AG10803 (cell line): Measurements from ENCODE around the gene B3GAT3.

Source experiments
- DNase-seq: peaks from one replicate; pipeline ENCODE4 v3.0.0; 2010; ENCODE audit warnings: low read depth
- H3K4me3 ChIP-seq: 2 replicates; pipeline ENCODE4 v1.5.1; 2011; ENCODE audit warnings: mild to moderate bottlenecking, low read length, control low read depth
- CTCF ChIP-seq: conservative IDR thresholded peaks from 2 replicates; pipeline ENCODE4 v1.5.1; 2011; ENCODE audit warnings: mild to moderate bottlenecking, low read length, control low read depth, inconsistent platforms

The B3GAT3 gene

GRCh38 chr11:62567018-62567633 is 54.7 kb downstream of the B3GAT3 start:
- DNase-seq = no peak
- no peak for TF ChIP-seq CTCF
- H3K4me3 ChIP-seq = no peak overlapping the region

- TF ChIP-seq CTCF = no peak
- H3K4me3 ChIP-seq = no peak overlapping the region
- no peak for DNase-seq
Observed at GRCh38 chr11:62566247-62566646, 55.5 kb downstream of the B3GAT3 start.
